HG02678 (cell line): ENCODE results near the gene DSCAML1.

Source experiments
- ATAC-seq: cut with Tn5 transposase; IDR thresholded peaks from one replicate; pipeline ENCODE4 v1.9.1; 2021; ENCODE audit warnings: mild to moderate bottlenecking, moderate library complexity; ENCODE audit not compliant: unreplicated experiment

DSCAML1 gene

DNA sequence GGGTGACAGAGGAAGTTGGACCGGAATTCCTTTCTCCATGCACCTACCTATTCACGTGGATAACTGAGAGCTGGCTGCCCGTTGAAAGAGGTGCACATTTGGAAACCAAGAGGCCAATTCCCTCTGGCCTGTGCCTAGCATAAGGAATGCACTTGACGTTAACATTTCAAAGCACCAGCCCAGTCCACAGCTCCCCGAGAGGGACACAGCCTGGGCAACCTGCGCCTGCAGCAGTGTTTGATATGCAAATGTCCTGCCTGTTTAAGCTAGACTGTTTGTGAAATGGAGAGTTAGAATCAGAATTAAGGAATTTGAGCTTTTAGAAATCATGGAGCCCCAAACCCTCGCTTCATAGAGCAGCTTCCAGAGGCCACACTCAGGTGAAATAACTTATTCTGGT lies 126.1 kb downstream of the DSCAML1 start:
- no peak for ATAC-seq

DNA sequence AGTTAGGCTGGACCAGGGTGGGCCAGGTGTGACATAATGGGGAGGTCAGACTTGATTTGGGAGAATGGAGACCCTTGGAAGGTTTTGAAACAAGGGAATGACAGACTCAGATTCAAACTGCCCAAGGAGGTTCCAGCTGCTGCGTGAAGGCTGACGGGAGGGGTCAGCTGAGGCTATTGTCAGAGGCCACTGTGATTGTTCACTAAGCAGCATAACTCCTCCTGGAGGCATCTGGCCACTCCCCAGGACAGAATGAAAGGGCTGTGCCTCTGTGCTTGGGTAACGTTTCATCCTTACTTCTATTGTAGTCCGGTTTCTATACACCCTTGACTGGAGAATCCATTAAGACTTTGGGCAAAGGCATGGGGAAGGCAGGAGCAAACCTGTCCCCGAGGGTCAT lies 126.6 kb downstream of the DSCAML1 start:
- no peak for ATAC-seq

DNA sequence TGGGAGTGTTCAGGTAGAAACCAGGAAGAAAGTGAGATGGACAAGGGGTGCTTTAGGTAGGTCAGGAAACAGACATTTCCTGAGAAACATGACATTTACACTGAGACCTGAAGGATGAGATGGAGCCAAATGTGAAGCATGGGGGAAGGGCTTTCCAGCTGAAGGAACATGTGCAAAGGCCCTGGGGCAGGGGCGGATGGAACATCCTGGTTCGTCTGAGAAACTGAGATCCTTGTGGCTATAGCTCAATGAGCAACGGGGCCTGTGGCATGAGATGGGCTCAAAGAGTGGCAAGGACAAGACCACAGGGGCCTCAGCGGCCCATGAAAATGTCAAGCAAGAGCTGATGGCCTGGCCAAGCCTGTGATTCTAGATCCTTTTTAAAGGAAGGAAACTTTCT lies 127.4 kb downstream of the DSCAML1 start:
- ATAC-seq: no peak

DNA sequence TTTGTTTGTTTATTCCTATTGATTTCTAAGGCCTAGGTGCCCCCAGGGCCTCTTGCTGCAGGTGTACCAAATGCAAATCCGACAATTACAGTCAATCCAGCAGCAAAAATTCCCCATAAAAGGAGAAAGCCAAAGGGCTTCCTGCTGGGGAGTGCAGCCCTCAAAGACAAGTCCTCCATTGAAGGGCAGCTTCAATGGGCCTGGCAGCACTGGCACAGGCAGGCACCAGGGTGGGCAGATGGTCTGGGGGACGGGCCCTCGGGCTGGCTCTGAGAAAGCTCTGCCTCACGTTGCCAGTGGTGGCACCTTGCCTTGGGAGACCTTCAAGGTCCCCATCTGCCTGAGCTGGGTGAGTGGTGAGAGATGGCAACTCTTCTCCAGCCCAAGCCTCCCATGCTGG lies 128.0 kb downstream of the DSCAML1 start:
- no peak for ATAC-seq

DNA sequence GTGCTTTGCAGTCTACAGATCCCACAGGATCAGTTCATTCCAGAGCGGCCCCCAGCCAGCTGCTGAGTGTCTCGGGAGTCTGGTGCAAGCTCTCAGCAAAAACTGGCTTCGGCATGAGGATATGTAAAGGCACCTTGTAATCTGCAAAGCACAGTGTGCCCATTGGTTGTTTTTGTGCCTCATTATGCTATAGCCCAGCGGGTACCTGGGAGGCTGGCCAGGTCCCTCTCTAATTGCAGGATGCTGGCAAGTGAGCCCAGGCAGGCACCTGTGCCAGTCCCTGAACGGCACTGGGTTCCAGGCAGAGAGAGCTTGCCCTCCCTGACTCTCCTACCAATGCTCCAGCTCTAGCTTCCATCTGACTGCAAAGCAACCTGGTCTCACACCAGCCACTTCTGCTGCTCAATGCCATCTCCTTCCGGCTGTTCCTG lies 128.7 kb downstream of the DSCAML1 start:
- no peak for ATAC-seq

DNA sequence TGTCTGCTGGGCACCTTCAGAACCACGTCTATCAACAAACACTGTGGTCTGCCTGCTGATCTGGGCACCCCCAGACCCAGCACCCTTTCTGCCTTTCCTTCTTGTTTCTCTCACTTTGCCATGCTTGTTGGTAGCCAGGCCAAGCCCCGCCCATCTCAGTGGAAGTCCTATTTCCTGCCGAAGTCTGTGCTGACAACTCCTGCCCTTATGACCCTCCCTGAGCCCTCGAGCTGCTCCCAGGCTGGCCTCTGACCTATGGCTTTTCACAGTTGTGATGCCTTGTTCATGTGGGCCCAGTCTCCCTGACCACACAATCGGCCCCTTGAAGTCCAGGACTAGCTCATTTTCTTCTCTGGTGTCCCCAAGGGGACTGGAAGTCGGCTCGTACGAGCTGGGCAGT lies 132.1 kb downstream of the DSCAML1 start:
- no peak for ATAC-seq

DNA sequence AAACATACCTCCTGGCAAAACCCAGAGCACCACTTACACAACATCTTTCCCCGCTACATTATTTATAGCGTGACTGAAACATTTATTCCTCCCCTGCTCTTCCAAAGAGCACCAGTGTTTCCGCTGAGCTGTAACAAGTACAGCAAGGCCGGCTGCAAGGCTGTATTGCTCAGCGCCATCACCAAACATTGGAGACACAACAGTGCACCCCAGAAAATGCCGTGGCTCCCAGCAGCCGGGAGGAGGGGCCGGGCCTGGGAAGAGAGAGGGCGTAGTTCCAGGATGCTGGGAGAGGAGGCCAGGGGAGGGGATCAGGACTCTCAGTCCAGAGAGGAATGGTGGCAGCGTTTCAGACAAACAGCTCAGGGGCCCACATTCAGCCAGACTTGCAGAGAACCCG lies 133.2 kb downstream of the DSCAML1 start:
- no peak for ATAC-seq

DNA sequence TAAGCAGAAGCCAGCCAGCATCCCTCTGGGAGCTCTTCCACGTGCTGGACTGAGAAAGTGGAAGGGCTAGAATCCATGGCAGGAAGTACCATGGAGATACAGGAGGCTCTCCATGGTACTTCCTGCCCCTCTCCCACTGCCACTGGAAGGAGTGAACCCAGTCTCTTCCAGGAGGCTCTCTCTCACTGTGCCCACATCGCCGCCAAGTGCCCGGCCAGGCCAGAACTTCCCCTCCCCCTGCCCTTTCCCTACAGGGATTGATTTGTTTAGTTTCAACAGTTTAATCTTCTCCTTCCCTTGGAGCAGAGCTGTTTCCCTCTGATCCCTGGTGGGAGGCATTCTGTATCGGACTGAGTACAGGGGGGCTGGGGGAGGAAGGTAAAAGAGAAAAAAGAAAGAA lies 133.6 kb downstream of the DSCAML1 start:
- ATAC-seq: no peak

DNA sequence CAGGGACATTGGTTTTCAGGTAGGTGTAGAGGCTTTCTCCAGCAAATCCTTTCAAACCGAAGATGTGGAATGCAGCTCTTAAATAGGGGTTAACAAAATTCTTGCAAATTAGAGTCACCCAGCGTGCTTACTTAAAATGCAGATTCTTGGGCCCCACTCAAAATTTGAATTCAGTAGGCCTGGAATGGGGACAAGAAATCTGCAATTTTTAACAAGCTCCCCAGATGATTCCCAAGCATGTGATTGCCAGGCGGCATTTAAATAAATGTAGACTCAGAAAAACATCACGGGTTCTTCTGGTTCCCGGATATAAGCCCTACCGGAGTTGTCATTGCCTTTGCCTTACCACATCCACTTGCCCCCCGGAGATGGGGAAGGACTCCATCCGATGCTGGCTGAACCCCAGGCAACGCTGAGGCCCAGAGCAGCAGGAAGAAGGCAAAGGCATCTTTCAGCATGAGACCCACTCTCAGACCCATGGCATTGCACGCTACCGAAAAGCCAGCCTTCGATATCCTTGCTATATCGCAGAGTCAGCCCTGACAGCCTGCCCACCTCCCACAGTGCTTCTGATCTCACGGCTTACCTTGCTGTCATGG lies 134.2 kb downstream of the DSCAML1 start:
- no peak for ATAC-seq

DNA sequence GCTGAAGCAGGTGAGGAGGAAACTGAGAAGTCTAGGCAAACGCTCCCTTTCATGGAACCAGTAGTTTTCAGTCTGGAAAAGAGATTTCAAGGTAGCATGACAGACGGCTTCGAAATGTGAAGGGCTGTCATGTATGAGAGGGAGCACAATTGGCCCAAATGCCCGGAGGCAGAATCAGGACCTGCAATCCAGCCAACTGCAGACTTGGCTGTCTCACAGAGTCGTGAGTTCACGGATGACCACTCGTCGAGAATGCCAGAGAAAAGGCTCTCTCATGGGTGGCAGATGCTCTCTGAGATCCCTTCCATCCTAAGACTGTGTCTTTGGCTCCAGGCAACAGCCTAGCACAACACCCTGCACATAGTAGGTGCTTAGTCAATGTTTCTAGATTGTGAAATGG lies 134.8 kb downstream of the DSCAML1 start:
- ATAC-seq: no peak

DNA sequence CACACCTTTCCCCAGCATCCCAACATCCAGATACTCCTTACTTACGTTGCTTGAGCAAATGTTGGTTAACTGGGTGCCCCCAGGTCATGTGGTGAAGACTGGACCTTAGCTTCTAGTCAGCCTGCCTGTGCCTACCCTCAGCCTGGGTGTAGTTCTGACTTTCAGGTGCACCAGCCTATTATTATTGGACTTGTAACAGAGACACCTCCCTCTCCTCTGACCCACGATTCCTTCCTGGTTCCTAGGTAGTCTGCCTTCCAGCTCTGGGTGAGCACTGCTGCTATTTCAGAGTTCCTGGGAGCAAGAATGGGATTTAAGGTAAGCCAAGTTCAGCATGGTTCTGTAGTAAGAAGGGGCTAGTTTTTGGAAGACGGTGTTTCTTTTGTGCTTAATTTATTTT lies 138.2 kb downstream of the DSCAML1 start:
- ATAC-seq: no peak

DNA sequence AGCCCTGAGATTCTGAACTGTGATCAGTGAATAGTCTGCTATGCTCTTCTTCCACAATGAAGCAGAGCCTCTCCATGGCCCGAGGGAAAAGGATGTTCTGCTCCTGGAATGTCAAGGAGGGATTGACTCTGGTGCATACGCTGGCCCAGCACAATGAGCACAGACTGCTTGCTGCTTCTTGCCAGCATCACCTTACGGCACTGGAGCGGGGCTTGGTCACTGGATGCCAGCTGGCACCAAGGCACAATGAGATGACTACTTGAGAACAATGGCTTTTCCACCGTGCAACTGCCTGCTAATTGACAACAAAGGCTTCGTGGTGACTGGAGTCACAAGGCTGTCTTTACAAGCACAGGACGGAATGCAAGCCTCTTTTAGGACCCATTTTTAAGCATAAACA lies 139.2 kb downstream of the DSCAML1 start:
- ATAC-seq: no peak

DNA sequence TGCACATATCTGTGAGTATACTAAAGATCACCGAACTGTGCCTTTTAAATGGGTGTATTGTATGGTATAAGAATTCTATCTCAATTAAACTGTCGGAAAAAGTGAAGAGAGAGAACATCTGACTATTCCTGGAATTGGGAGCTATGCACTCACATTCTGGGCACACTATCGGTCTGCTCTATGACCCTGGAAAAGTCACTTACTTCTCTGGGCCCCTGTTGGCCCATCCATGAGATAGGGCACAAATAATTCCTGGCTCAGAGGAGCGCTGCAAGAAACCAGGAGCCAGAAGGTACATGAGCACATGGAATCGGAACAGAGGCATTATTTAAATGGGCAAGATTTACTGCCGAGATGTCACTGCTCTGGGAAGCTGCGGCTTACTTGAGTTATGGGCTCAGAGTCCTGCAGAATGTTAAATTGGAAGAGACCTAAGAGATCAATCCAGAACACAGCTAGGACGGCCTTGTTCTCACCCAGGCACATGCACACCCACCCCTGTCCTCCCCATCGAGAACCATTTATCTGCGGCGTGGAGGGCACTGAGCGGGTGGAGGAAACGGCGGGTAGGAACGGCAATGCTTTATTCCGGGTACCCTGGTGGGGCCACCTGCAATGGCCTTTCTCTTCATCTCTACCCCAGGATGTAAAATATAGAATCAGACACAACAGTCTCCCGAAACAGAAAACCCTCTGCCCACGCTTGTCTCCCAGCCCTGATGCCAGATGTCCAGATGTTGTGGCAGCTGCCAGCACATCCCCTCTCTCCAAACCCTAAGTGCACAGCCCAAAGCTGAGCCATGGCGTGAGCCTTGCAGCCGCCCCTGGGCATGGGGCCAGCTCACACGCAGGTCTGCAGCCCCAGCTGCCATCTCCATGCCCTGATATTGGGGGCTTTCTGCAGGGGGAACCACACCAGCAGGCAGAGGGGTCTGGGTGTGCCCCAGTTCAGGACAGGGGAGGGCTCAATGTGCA lies 142.4 kb downstream of the DSCAML1 start:
- ATAC-seq: no peak

DNA sequence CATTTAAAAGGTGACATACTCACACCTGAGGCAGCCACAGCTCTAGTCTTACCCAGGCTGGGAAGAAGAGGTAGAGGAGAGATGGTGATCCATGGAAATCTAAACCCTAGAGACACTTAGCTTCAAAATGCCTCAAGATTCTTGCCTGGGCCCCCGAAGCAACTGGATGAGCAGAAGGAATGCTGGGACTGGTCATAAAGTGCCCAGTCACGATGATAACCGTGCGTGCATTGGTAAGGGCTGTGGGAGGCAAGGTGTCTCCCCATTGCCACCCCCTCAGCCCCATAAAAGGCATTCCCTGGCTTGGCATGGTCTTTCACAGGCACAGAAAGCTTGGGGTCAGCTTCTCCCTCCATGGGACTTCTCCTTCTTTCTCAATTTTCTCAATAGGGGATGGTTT lies 144.5 kb downstream of the DSCAML1 start:
- no peak for ATAC-seq

DNA sequence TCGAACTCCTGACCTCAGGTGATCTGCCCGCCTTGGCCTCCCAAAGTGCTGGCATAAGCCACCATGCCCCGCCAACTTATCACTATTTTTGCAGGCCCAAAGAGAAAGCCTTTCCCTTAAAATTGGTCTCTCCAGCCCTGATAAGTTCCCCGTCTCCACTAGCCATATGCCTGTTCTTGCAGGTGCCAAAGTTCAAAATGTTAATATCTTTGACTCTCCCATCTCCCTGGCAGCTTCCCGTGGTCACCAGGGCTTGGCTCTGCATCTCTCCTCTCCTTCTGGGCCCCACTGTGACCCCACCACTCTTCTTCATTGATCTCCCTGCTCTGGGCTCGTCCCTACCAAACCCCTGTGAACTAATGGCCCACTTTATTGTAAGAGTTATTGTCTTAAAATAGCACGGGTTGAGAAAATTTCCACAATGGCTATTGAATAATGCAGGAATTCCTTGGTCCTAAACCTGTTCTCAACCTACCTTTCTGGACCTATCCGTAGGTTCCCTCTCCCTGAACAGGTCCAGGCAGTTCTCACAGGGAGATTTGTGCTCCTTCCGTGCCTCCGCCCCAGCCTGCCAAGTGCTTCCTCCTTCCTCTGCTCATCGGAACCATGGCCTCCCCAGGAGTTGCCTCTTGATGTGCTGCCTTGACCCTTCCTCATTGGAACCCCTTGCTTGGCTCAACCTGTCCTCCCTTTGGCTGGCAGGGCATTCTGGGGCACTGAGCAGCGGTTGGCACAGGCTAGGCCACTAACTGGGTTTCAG lies 147.5 kb downstream of the DSCAML1 start:
- no peak for ATAC-seq

DNA sequence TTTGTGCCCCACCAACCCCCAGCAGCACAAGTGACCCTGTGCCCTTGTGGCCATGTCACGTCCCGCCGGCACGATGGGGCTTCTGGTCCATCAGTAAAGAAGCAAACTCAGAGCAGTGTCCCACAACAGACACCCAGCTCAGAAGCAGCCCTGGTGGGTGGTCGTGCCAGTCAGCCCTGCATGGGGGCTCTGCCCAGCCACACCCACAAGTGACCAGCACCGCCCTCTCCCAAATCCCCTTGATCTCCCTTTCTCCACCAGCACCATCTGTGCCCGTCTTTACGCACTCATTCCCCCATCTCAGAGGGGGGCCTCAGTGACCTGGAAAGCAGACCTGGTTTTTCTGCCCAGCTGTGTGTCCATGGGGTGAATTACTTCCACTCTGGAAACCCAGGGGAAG lies 149.1 kb downstream of the DSCAML1 start:
- no peak for ATAC-seq

DNA sequence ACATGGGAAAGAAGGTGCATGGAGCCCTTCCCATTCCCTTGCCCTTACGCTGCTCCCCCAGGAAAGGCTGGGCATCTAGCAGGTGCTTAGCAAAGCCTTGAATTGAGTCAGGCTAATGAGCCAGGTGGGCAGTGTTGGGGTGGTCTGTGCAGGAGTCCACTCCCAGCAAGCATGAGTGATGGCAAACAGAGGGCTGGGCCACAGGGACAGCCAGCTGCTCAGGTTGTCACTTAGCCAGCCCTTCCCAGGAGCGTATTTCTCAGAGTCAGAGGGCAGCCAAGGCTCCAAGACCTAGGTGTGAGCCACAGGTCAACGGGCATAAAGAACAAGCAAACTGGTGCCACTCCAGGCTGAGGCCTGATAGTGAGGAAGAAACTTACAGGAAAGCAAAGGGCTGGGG lies 149.8 kb downstream of the DSCAML1 start:
- ATAC-seq: no peak

DNA sequence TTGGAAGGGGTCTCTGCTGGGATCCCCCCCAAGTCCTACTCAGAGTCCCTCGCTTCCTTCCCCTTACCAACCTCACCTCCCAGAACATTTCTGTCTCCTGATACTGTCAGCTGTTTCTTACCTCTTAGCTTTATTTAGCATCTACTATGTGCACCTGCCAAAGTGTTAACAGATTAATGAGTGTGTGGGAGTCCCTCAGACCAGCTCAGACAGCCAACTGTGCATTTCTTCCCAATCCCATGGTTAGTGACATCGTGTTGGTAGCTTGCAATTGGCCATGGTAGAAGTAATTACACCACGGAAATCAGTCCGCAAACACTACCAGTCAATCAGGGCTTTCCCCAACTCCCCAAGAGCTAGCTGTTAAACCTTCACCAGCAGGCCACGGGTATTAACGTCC lies 150.6 kb downstream of the DSCAML1 start:
- no peak for ATAC-seq

DNA sequence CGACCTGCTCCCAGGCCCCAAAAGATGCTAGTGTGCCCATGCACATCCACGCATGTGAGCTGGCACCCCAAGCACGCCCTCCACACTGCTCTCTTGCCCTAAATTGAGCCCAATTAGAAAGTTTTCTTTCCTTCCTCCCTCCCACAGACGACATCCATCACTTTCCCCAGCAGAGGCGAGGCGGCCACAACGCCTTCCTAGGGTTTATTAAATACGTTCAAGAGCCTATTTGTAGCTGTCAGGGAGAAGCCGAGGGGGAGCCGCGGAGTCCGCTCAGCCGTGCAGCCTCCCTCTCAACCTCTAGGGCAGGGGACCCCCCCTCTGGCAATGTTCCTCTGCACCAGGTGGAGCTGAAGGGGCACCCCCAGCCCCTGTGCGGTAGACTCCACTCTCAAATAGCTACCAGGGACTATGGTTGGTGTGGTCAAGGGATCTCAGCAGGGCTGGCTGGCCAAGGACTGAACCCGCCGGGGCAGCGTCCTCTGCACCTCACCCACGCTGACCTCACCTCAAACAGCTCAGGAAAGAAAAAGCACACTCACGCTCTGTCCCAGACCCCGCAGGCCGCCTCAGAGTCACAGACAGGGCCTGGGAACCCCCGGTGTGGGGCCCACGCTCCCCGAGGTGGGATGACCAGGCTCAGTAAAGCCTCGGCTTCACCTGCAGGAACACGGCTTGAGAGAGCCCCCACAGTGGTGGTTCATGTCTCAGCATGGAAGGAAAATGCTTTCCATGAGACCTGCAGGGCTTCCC lies 152.4 kb downstream of the DSCAML1 start:
- no peak for ATAC-seq

DNA sequence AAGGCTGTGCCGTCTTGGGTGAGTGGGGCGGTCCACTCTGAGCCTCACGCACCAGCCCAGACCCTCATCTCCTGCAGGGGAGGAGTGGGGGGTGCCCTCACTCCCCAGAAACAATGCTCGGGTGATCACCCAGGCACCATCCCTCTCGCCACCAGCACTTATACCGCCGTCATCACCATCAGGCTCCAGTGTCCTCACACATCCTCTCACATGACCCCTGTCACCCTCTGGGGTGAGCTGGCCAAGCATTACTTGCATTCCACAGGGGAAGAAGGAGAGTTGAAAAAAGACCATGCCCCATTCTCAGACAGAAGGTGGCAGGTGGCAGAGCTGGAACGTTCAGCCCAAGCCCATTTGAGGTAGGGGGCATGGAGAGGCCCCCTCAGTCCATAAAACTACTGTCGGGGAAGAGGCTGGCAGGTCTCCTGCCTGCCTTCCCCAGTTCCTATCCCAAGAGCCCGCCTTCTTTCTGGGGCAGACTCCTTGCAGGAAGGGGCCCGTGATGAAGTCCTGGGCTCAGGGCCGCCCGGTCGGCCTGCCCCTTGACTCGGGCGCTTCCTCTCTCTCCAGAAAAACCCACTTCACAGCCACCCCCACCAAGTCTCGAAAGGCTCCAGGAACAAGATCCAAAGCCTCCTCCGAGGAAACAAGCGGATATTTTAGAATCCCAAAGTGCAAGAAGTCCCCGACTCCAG lies 153.3 kb downstream of the DSCAML1 start:
- no peak for ATAC-seq
